Trophoblast cell (in vitro differentiated cells and primary cell): ENCODE measurements around the gene IFI27.

Experiments
- DNase-seq, 2 donors: peaks; one replicate each; pipeline ENCODE4 v3.0.0-alpha.2; 2016
- H2AFZ ChIP-seq: 2 replicates; pipeline ENCODE4 v1.6.1; 2013; ENCODE audit warnings: low read length, moderate library complexity, mild to moderate bottlenecking; ENCODE audit not compliant: insufficient read depth, poor library complexity
- H2AK5ac ChIP-seq: 2 replicates; pipeline ENCODE4 v1.6.1; 2013; ENCODE audit warnings: mild to moderate bottlenecking, low read length
- H2BK120ac ChIP-seq: 2 replicates; pipeline ENCODE4 v1.6.1; 2013; ENCODE audit warnings: low read length, mild to moderate bottlenecking, moderate library complexity; ENCODE audit not compliant: insufficient read depth, poor library complexity
- H2BK12ac ChIP-seq: 2 replicates; pipeline ENCODE4 v1.6.1; 2013; ENCODE audit warnings: mild to moderate bottlenecking, low read length, moderate library complexity
- H2BK5ac ChIP-seq: 2 replicates; pipeline ENCODE4 v1.6.1; 2013; ENCODE audit warnings: low read length, low read depth, moderate library complexity, mild to moderate bottlenecking; ENCODE audit not compliant: poor library complexity
- H3K14ac ChIP-seq: 2 replicates; pipeline ENCODE4 v1.6.1; 2013; ENCODE audit warnings: mild to moderate bottlenecking, low read length
- H3K18ac ChIP-seq: 2 replicates; pipeline ENCODE4 v1.6.1; 2013; ENCODE audit warnings: mild to moderate bottlenecking, low read length
- H3K23ac ChIP-seq: 2 replicates; pipeline ENCODE4 v1.6.1; 2013; ENCODE audit warnings: low read length
- H3K27ac ChIP-seq: 2 replicates; pipeline ENCODE4 v1.5.1; 2013; ENCODE audit warnings: low read depth, mild to moderate bottlenecking, inconsistent platforms, low read length, moderate library complexity
- H3K27me3 ChIP-seq: 2 replicates; pipeline ENCODE4 v1.6.1; 2013; ENCODE audit warnings: inconsistent platforms, mild to moderate bottlenecking, low read length, moderate library complexity; ENCODE audit not compliant: insufficient read depth
- H3K36me3 ChIP-seq, 2 experiments: 1 replicate in 1 of 2; 2 replicates in 1 of 2; pipeline ENCODE4 v1.6.1; 2013; ENCODE audit warnings: low read length in 2 of 2, mild to moderate bottlenecking in 2 of 2, moderate library complexity in 1 of 2; ENCODE audit not compliant: insufficient read depth in 2 of 2, control insufficient read depth in 1 of 2
- H3K4ac ChIP-seq: 2 replicates; pipeline ENCODE4 v1.6.1; 2013; ENCODE audit warnings: low read depth, mild to moderate bottlenecking, low read length, moderate library complexity
- H3K4me1 ChIP-seq, 2 experiments: 1 replicate in 1 of 2; 2 replicates in 1 of 2; pipeline ENCODE4 v1.6.1; 2013; ENCODE audit warnings: low read length in 2 of 2, mild to moderate bottlenecking in 2 of 2, moderate library complexity in 1 of 2; ENCODE audit not compliant: insufficient read depth in 2 of 2, control insufficient read depth in 1 of 2
- H3K4me2 ChIP-seq: 2 replicates; pipeline ENCODE4 v1.6.1; 2013; ENCODE audit warnings: inconsistent platforms, mild to moderate bottlenecking, low read length, moderate library complexity
- H3K4me3 ChIP-seq: 2 replicates; pipeline ENCODE4 v1.5.1; 2013; ENCODE audit warnings: mild to moderate bottlenecking, low read depth, low read length, inconsistent platforms
- H3K79me1 ChIP-seq: one replicate; pipeline ENCODE4 v1.6.1; 2013; ENCODE audit warnings: low read length
- H3K79me2 ChIP-seq: 2 replicates; pipeline ENCODE4 v1.6.1; 2013; ENCODE audit warnings: low read length, mild to moderate bottlenecking; ENCODE audit not compliant: control insufficient read depth, insufficient read depth, poor library complexity
- H3K9ac ChIP-seq: 2 replicates; pipeline ENCODE4 v1.6.1; 2013; ENCODE audit warnings: mild to moderate bottlenecking, low read length
- H3K9me3 ChIP-seq: 2 replicates; pipeline ENCODE4 v1.6.1; 2013; ENCODE audit warnings: low read depth, mild to moderate bottlenecking, control low read depth, inconsistent platforms, low read length; ENCODE audit not compliant: insufficient read depth
- H4K12ac ChIP-seq: 2 replicates; pipeline ENCODE4 v1.6.1; 2013; ENCODE audit warnings: low read depth, mild to moderate bottlenecking, low read length, moderate library complexity
- H4K8ac ChIP-seq: 2 replicates; pipeline ENCODE4 v1.6.1; 2013; ENCODE audit warnings: low read depth, mild to moderate bottlenecking, low read length, moderate library complexity
- H4K91ac ChIP-seq: one replicate; pipeline ENCODE4 v1.6.1; 2013; ENCODE audit warnings: low read depth, mild to moderate bottlenecking, low read length, moderate library complexity
- WGBS: extraction: QIAGEN DNeasy Blood & Tissue Kit; methylation state at CpG from one replicate; pipeline ENCODE4 v1.1.7; 2013; ENCODE audit warnings: missing lambda C conversion rate; ENCODE audit not compliant: insufficient read length, insufficient coverage; ENCODE audit errors: extremely low coverage; 5-methylcytosine and 5-hydroxymethylcytosine counted together

IFI27 gene

GRCh38 chr14:94111276-94112095 lies 950 bp downstream of the IFI27 start:
- Histone ChIP-seq H2BK5ac (no peak overlapping the region), H3K36me3 (peaks cover 0 to 2% of the 10 kb centered on the region in 2 experiments), H3K4ac (no peak overlapping the region), H2BK120ac (no peak overlapping the region), H3K27me3 (no peaks in the 10 kb centered on the region), H2BK12ac (no peak overlapping the region), H2AK5ac (no peak overlapping the region), H3K18ac (no peak overlapping the region), H3K4me3 (no peak overlapping the region), H3K4me2 (no peak overlapping the region), H3K14ac (no peak overlapping the region), H4K8ac (no peak overlapping the region), H3K4me1 (no peaks in the 10 kb centered on the region), H3K79me1 (no peaks in the 10 kb centered on the region), H3K27ac (no peak overlapping the region), H3K23ac (no peak overlapping the region), H4K12ac (no peak overlapping the region), H3K9me3 (no peaks in the 10 kb centered on the region), H2AFZ (no peak overlapping the region), H4K91ac (no peak overlapping the region), H3K79me2 (no peaks in the 10 kb centered on the region), H3K9ac (no peak overlapping the region)
- WGBS, result no CpG with 5 or more reads among the region's 20 CpGs
- no peak for DNase-seq

DNA sequence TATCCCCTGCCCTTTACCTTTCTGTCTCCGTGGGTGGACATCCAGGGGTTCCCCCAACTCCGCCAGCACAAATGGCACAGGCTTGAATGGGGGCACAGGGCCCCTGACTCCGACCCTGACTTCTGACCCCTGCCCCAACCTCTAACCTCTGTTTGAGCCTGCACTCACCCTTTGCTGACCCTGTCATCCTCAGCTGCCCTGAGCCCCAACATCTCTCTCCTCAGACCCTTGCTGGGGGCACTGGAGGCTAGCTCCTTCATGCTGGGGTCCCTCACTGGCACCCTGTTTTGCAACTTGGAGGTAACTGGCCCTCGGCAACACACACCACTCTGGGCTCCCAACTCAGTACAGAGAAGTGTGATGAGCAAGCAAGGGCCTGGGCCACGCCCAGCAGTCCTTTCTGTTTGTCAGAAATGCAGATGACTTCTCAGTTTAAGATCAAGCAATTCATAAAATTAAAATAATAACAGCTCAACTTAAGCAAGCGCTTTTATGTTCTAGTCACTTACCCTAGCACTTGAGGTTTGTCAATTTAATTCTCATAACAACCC lies 2.1 kb downstream of the IFI27 start:
- H2BK12ac ChIP-seq, result no peak overlapping the region
- no CpG with 5 or more reads among the region's 6 CpGs for WGBS

GRCh38 chr14:94113073-94113472 lies 2.5 kb downstream of the IFI27 start:
- H3K36me3 ChIP-seq, result no peaks in the 10 kb centered on the region
- H2BK120ac ChIP-seq, result no peak overlapping the region
- no CpG with 5 or more reads among the region's 7 CpGs for WGBS
- H2BK12ac ChIP-seq, result no peak overlapping the region
- no peak overlapping the region for H3K4ac ChIP-seq
- H3K23ac ChIP-seq, result no peak overlapping the region
- H2BK5ac ChIP-seq, result no peak overlapping the region
- H3K18ac ChIP-seq, result no peak overlapping the region
- no peak for DNase-seq
- no peak overlapping the region for H3K4me2 ChIP-seq
- no peak overlapping the region for H2AFZ ChIP-seq
- H3K9ac ChIP-seq, result no peak overlapping the region
- no peak overlapping the region for H3K4me3 ChIP-seq
- peaks cover 2% of the 10 kb centered on the region for H3K9me3 ChIP-seq
- no peaks in the 10 kb centered on the region for H3K4me1 ChIP-seq
- H2AK5ac ChIP-seq, result no peak overlapping the region
- H4K91ac ChIP-seq, result no peak overlapping the region
- H3K79me1 ChIP-seq, result no peaks in the 10 kb centered on the region
- H3K14ac ChIP-seq, result no peak overlapping the region
- no peaks in the 10 kb centered on the region for H3K79me2 ChIP-seq
- H4K12ac ChIP-seq, result no peak overlapping the region
- H3K27me3 ChIP-seq, result no peaks in the 10 kb centered on the region
- H3K27ac ChIP-seq, result no peak overlapping the region
- H4K8ac ChIP-seq, result no peak overlapping the region

More for the DNA sequence above, 2.1 kb downstream of the IFI27 start:
- H4K8ac ChIP-seq, result no peak overlapping the region
- no peak overlapping the region for H3K4me2 ChIP-seq
- no peaks in the 10 kb centered on the region for H3K36me3 ChIP-seq
- H3K79me2 ChIP-seq, result no peaks in the 10 kb centered on the region
- no peak for DNase-seq
- no peak overlapping the region for H3K4me3 ChIP-seq
- H2AK5ac ChIP-seq, result no peak overlapping the region
- H3K9ac ChIP-seq, result no peak overlapping the region
- H3K4me1 ChIP-seq, result no peaks in the 10 kb centered on the region
- H3K4ac ChIP-seq, result no peak overlapping the region
- H3K23ac ChIP-seq, result no peak overlapping the region
- no peaks in the 10 kb centered on the region for H3K27me3 ChIP-seq
- H3K18ac ChIP-seq, result no peak overlapping the region
- no peak overlapping the region for H2BK120ac ChIP-seq
- no peak overlapping the region for H4K12ac ChIP-seq
- H3K14ac ChIP-seq, result no peak overlapping the region
- peaks cover 2% of the 10 kb centered on the region for H3K9me3 ChIP-seq
- no peak overlapping the region for H4K91ac ChIP-seq
- H2BK5ac ChIP-seq, result no peak overlapping the region
- H2AFZ ChIP-seq, result no peak overlapping the region
- no peaks in the 10 kb centered on the region for H3K79me1 ChIP-seq
- H3K27ac ChIP-seq, result no peak overlapping the region

- H2BK5ac ChIP-seq, result no peak overlapping the region
- no peak overlapping the region for H2BK120ac ChIP-seq
- H2AFZ ChIP-seq, result no peak overlapping the region
- H4K91ac ChIP-seq, result no peak overlapping the region
- H4K12ac ChIP-seq, result no peak overlapping the region
- no peaks in the 10 kb centered on the region for H3K4me1 ChIP-seq
- no peaks in the 10 kb centered on the region for H3K79me1 ChIP-seq
- DNase-seq, result no peak
- no peak overlapping the region for H3K14ac ChIP-seq
- H4K8ac ChIP-seq, result no peak overlapping the region
- H3K23ac ChIP-seq, result no peak overlapping the region
- no peak overlapping the region for H2AK5ac ChIP-seq
- H3K18ac ChIP-seq, result no peak overlapping the region
- no peaks in the 10 kb centered on the region for H3K27me3 ChIP-seq
- H3K79me2 ChIP-seq, result no peaks in the 10 kb centered on the region
- H3K4me2 ChIP-seq, result no peak overlapping the region
- no peak overlapping the region for H3K9ac ChIP-seq
- no peak overlapping the region for H3K4ac ChIP-seq
- no peak overlapping the region for H3K27ac ChIP-seq
- H3K4me3 ChIP-seq, result no peak overlapping the region
- H3K36me3 ChIP-seq, result no peaks in the 10 kb centered on the region
- WGBS, result no CpG with 5 or more reads among the region's 6 CpGs
- H2BK12ac ChIP-seq, result no peak overlapping the region
- H3K9me3 ChIP-seq, result peaks cover 2% of the 10 kb centered on the region
Observed at GRCh38 chr14:94113490-94113889, 3.0 kb downstream of the IFI27 start.
